Stimulated activated CD8-positive, alpha-beta memory T cell treated with anti-CD3 and anti-CD28 coated beads, Interleukin-15, amount 100 ng/mL, for 48 hours (primary cell): Measurements from ENCODE around the gene EARS2.
"Not testable (repeated sequence)": the region's sequence is repeated elsewhere in the genome, so short reads cannot be mapped to it uniquely, and the experiment has no call there.

Experiments used
- DNase-seq, 2 donors: peaks; one replicate each; pipeline ENCODE4 v3.0.0-alpha.2; 2020; ENCODE audit warnings: low read depth in 2 of 2

Gene EARS2

GRCh38 chr16:23556881-23557778 is at the start of gene EARS2, which contains the start of gene UBFD1:
Gene EARS2 (minus strand): TSS chr16:23557350. CDS start chr16:23557343, 7 bp downstream.
Gene UBFD1 (plus strand): TSS chr16:23557727. CDS start chr16:23557743, 16 bp downstream.
- peak; percentile 98 to 99 for DNase-seq

GRCh38 chr16:23597003-23597756 is 40.0 kb upstream of the EARS2 start:
- no peak for DNase-seq

GRCh38 chr16:23595951-23596720 is 39.0 kb upstream of the EARS2 start, which contains the start of gene NDUFAB1:
Gene NDUFAB1 (minus strand): TSS chr16:23596316. CDS start chr16:23596290, 26 bp downstream.
- peak; percentile 83 to 86 for DNase-seq

GRCh38 chr16:23595246-23595950 is 38.2 kb upstream of the EARS2 start:
- no peak for DNase-seq

- no peak for DNase-seq
These were observed 37.0 kb upstream of the EARS2 start for GRCh38 chr16:23594186-23594585.

- no peak for DNase-seq
These were observed 33.0 kb upstream of the EARS2 start for GRCh38 chr16:23590181-23590580.

GRCh38 chr16:23587726-23588125 is 30.6 kb upstream of the EARS2 start:
- no peak for DNase-seq

GRCh38 chr16:23584186-23585076 is 27.3 kb upstream of the EARS2 start:
- no peak for DNase-seq

GRCh38 chr16:23583271-23583670 is 26.1 kb upstream of the EARS2 start:
- DNase-seq, result not testable (repeated sequence)

- no peak for DNase-seq
These were observed 24.6 kb upstream of the EARS2 start for GRCh38 chr16:23581764-23582163.

GRCh38 chr16:23580391-23580790 is 23.2 kb upstream of the EARS2 start:
- no peak for DNase-seq

GRCh38 chr16:23579371-23579770 is 22.2 kb upstream of the EARS2 start:
- no peak for DNase-seq

GRCh38 chr16:23578101-23578830 is 21.1 kb upstream of the EARS2 start:
- DNase-seq, result no peak

GRCh38 chr16:23577493-23577892 is 20.3 kb upstream of the EARS2 start:
- DNase-seq, result no peak

GRCh38 chr16:23575834-23576233 is 18.7 kb upstream of the EARS2 start:
- DNase-seq, result no peak

GRCh38 chr16:23573817-23574216 is 16.7 kb upstream of the EARS2 start:
- DNase-seq, result no peak

- no peak for DNase-seq
These were observed 15.2 kb upstream of the EARS2 start for GRCh38 chr16:23572394-23572793.

- no peak for DNase-seq
These were observed 14.7 kb upstream of the EARS2 start for GRCh38 chr16:23571895-23572294.

GRCh38 chr16:23570992-23571632 is 14.0 kb upstream of the EARS2 start:
- DNase-seq, result no peak
